GM12875 (cell line): ENCODE results near the gene RPS4Y2.

Source experiments
- H3K4me3 ChIP-seq: one replicate; pipeline ENCODE4 v1.5.1; 2011; ENCODE audit warnings: low read depth, low read length, control low read depth
- TF ChIP-seq, protein P1 (sequence below): IDR thresholded peaks from 2 replicates; pipeline ENCODE4 v1.5.1; 2011; ENCODE audit warnings: low read depth, mild to moderate bottlenecking, control low read depth, inconsistent platforms, low read length, moderate library complexity, borderline replicate concordance; ENCODE audit not compliant: insufficient read depth

Gene RPS4Y2

DNA sequence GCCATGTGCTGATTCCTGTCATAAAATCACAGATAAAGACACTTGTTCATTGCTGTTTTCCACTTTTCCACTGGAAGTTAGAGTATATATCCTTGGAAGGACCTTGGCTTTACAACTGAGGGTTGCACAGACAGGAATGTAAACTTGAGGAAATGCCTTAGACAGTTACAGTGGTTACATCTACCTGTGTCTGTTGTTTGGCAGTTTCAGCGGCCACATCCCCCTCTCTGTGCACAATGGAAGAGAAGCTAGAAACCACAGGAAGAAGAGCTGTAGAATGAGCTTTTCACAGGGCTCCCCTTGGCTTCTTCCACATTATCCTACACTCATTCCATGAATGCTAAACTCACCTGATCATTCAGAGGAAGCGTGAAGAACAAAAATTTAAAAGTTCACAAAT is 9.0 kb upstream of the RPS4Y2 start:
- no peak overlapping the region for H3K4me3 ChIP-seq
- TF ChIP-seq, protein P1, sequence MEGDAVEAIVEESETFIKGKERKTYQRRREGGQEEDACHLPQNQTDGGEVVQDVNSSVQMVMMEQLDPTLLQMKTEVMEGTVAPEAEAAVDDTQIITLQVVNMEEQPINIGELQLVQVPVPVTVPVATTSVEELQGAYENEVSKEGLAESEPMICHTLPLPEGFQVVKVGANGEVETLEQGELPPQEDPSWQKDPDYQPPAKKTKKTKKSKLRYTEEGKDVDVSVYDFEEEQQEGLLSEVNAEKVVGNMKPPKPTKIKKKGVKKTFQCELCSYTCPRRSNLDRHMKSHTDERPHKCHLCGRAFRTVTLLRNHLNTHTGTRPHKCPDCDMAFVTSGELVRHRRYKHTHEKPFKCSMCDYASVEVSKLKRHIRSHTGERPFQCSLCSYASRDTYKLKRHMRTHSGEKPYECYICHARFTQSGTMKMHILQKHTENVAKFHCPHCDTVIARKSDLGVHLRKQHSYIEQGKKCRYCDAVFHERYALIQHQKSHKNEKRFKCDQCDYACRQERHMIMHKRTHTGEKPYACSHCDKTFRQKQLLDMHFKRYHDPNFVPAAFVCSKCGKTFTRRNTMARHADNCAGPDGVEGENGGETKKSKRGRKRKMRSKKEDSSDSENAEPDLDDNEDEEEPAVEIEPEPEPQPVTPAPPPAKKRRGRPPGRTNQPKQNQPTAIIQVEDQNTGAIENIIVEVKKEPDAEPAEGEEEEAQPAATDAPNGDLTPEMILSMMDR, result no peak

DNA sequence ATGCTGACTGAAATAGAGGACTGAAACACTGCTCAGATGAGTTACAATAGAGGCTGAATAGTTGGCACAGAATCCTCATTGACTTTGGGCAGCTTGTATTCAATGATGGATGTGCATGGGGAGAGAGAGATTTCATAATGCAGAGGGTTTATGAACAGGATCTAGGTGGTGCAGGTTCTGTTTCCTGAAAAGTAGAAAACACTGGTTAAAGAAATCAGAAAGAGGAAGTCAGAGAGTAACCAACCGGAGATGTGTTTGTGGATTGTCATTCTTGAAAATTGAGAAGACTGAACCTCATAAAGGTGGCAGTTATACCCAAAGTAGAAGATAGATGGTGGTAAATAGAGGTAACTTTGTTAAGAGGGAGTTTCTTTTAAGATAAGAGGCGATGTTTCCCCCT is 8.0 kb downstream of the RPS4Y2 start:
- TF ChIP-seq, protein P1, result no peak
- no peak overlapping the region for H3K4me3 ChIP-seq

DNA sequence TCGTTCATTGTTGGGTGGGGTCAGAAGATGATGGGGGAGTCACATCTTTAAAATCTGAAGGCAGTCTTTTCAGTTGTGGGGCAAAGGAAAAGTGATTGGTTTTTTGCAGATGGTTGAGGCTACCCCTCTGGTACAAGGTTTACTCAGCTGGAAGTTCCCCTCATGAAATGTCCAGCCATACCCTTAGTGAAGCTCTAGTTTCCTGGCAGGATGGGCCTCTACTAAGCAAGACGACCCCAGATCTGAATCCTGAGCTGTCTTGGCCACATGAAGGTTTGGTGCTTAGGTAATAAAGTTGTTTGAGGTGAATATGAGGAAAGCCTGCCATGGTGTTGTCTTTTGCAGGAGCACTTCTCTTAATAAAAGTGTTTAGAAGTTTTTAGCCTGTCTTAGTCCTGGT is 9.2 kb downstream of the RPS4Y2 start:
- TF ChIP-seq, protein P1, result no peak
- H3K4me3 ChIP-seq, result no peak overlapping the region

DNA sequence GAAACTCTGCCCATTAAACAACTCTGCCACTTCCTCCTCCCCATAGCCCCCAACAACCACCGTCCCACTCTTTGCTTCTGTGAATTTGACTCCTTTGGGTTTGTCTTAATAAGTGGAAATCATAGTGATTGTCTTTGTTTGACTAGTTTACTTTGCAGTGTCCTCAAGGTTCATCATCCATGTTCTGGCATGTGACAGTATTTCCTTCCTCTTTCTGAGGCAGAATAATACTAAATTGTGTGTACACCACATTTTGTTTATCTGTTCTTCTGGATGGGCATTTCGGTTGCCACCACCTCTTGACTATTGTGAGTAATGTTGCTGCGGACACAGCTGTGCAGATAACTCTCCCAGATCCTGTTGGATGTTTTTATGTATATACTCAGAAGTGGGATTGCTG is 14.8 kb downstream of the RPS4Y2 start:
- H3K4me3 ChIP-seq, result no peak overlapping the region
- TF ChIP-seq, protein P1, result no peak

DNA sequence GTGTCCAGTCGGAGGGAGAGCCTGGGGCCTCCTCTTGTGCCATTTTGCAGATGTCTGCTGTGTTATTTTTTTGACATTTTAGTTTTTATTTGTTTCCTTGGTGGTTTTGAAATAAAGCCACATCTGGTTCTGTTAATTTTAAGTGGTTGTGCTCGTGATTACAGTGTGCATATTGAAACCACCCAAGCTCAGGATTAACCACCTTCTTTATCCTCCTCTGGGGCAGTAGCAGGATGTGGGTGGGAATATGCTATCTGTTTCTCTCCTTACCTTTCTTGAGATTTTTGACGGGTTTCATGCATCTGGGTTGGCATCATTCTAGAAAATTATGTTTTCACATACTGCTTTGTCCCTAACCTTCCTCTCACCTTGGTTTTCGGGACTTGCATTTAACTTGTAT is 20.2 kb downstream of the RPS4Y2 start:
- TF ChIP-seq, protein P1, result no peak
- H3K4me3 ChIP-seq, result no peak overlapping the region

DNA sequence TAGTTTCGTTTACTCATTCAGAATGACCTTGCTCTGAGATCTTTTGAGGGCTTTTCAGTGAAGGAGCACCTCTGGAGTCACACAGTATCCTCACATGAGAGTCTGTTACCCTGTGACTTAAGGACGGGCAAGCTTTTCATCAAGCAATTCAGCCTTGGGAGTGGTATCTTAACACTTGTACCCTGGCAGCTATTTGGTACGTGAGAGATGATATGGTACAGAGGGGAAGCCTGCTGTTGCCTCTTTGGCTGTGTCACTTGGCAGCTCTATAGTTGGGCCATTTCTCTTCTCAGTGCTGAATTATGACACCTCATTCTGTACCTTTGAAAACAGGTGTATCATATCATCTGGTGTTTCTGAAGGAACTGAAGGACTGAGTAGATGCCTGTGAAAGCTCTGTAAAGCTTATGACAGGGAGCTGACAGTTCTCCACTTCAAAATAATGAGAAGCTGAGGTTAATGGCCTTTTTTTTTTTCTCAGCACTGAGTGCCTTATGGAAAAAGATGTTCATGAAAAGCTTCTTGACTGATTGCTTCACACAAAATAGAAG is 24.3 kb downstream of the RPS4Y2 start:
- H3K4me3 ChIP-seq, result no peak overlapping the region
- TF ChIP-seq, protein P1, result no peak

DNA sequence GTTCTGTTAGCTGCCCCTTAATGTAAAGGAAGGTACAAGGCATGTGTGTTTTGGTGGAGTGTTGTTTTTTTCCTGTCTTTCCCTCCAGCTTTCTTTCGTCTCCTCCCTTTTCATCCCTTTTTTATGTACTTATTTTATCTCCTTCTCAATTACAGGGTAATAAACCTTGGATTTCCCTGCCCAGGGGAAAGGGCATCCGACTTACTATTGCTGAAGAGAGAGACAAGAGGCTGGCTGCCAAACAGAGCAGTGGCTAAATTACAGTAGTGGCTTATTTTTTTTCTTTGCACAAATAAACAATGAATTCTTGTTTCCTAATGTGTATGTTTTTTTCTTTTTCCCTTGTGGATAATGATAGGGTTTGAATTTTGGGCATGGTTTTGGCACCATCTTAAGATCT is 24.9 kb downstream of the RPS4Y2 start:
- TF ChIP-seq, protein P1, result no peak
- H3K4me3 ChIP-seq, result no peak overlapping the region
